ENCODE measurements around the gene WDR86.

GRCh38 chr7:151405056-151405455 lies 4.8 kb downstream of the WDR86 start:
- TF ChIP-seq REST (IDR thresholded peaks at IDR 0.05; ENCODE audit: unreplicated experiment) (no peak), CTCF (conservative IDR thresholded peaks at IDR 0.05; ENCODE audit: low read depth in 2 of 2) (no peak), EZH2phosphoT487 (IDR thresholded peaks at IDR 0.05; ENCODE audit: unreplicated experiment) (no peak), ETS1 (IDR thresholded peaks at IDR 0.05) (no peak), CREB1 (CRISPR knock-in tag; IDR thresholded peaks at IDR 0.05; ENCODE audit: low read depth) (no peak), POLR2AphosphoS5 (IDR thresholded peaks at IDR 0.05; ENCODE audit: low read depth) (no peak), EZH2 (IDR thresholded peaks at IDR 0.05; ENCODE audit: low read depth, unreplicated experiment) (no peak), NANOG (IDR thresholded peaks at IDR 0.05; ENCODE audit: borderline replicate concordance) (no peak), JUNB (IDR thresholded peaks at IDR 0.05; ENCODE audit: unreplicated experiment) (no peak), STAT1 (IDR thresholded peaks at IDR 0.05; ENCODE audit: unreplicated experiment) (no peak), ZNF114 (CRISPR knock-in tag; IDR thresholded peaks at IDR 0.05) (no peak)

Measured in GM23338 (cell line).